Liver (tissue), 9 donors: ENCODE data around the gene INTS3. TPM values are rescaled to one million over a fixed set of nuclear protein-coding genes. Genes with fewer than 3 reads are reported as not detected.

ENCODE experiments used
- DNase-seq: peaks from one replicate; pipeline ENCODE4 v3.0.0-alpha.2; 2017; ENCODE audit warnings: low spot score
- H3K27ac ChIP-seq, 2 donors: one replicate each; pipeline ENCODE4 v1.7.0; 2013; ENCODE audit warnings: inconsistent platforms in 2 of 2, low read length in 2 of 2, control low read depth in 1 of 2, low read depth in 1 of 2, mild to moderate bottlenecking in 1 of 2
- H3K27me3 ChIP-seq, 4 donors: one replicate each; pipeline versions ENCODE4 v1.6.1 to v1.7.0; 2013; ENCODE audit warnings: low read length in 3 of 4, inconsistent platforms in 1 of 4, mild to moderate bottlenecking in 1 of 4, moderate library complexity in 1 of 4; ENCODE audit not compliant: control insufficient read depth in 4 of 4, insufficient read depth in 4 of 4
- H3K36me3 ChIP-seq, 4 donors: one replicate each; pipeline versions ENCODE4 v1.6.1 to v1.7.0; 2013; ENCODE audit warnings: low read length in 3 of 4, mild to moderate bottlenecking in 3 of 4, low read depth in 1 of 4, moderate library complexity in 1 of 4; ENCODE audit not compliant: control insufficient read depth in 4 of 4, insufficient read depth in 3 of 4
- H3K4me1 ChIP-seq, 4 donors: one replicate each; pipeline versions ENCODE4 v1.6.1 to v1.7.0; 2013; ENCODE audit warnings: low read length in 3 of 4, mild to moderate bottlenecking in 3 of 4, moderate library complexity in 1 of 4; ENCODE audit not compliant: control insufficient read depth in 4 of 4, insufficient read depth in 4 of 4
- H3K4me3 ChIP-seq, 3 donors: one replicate each; pipeline versions ENCODE4 v1.6.1 to v1.7.0; 2013; ENCODE audit warnings: low read length in 3 of 3, control low read depth in 1 of 3, low read depth in 1 of 3, mild to moderate bottlenecking in 1 of 3
- H3K9ac ChIP-seq, 2 donors: one replicate each; pipeline ENCODE4 v1.7.0; 2013; ENCODE audit warnings: low read length in 2 of 2, mild to moderate bottlenecking in 2 of 2, moderate library complexity in 2 of 2, control low read depth in 1 of 2, low read depth in 1 of 2
- H3K9me3 ChIP-seq, 4 donors: one replicate each; pipeline versions ENCODE4 v1.6.1 to v1.7.0; 2013; ENCODE audit warnings: low read length in 3 of 4; ENCODE audit not compliant: control insufficient read depth in 4 of 4
- FOXA1 ChIP-seq: IDR thresholded peaks from 2 replicates; pipeline ENCODE4 v1.6.1; 2016; ENCODE audit warnings: antibody characterized with exemption
- HNF4A ChIP-seq, 2 donors: conservative IDR thresholded peaks; 2 replicates each; pipeline ENCODE4 v1.6.1; 2016; ENCODE audit warnings: antibody characterized with exemption in 2 of 2, mild to moderate bottlenecking in 2 of 2
- HNF4G ChIP-seq: IDR thresholded peaks from 2 replicates; pipeline ENCODE4 v1.6.1; 2016; ENCODE audit warnings: antibody characterized with exemption
- JUND ChIP-seq, 2 donors: IDR thresholded peaks; 2 replicates each; pipeline ENCODE4 v1.6.1; 2016; ENCODE audit warnings: antibody characterized with exemption in 2 of 2
- NR2F2 ChIP-seq: IDR thresholded peaks from 2 replicates; pipeline ENCODE4 v1.6.1; 2016; ENCODE audit warnings: antibody characterized with exemption
- RAD21 ChIP-seq, 2 donors: IDR thresholded peaks; 2 replicates each; pipeline ENCODE4 v1.6.1; 2016; ENCODE audit warnings: antibody characterized with exemption in 2 of 2, mild to moderate bottlenecking in 2 of 2
- RXRA ChIP-seq, 2 donors: IDR thresholded peaks; 2 replicates each; pipeline ENCODE4 v1.6.1; 2017 to 2018; ENCODE audit warnings: antibody characterized with exemption in 2 of 2, mild to moderate bottlenecking in 1 of 2
- SP1 ChIP-seq: IDR thresholded peaks from 2 replicates; pipeline ENCODE4 v1.6.1; 2018; ENCODE audit warnings: antibody characterized with exemption, mild to moderate bottlenecking
- WGBS: extraction: QIAGEN DNeasy Blood & Tissue Kit; methylation state at CpG from one replicate; pipeline ENCODE4 v1.1.7; 2013; 5-methylcytosine and 5-hydroxymethylcytosine counted together
- polyA plus RNA-seq, 2 donors: library from polyadenylated mRNA; stranded (reverse) in 1 of 2; unstranded in 1 of 2; fragments of 200-250 nt in 1 of 2; fragments of >200 nt in 1 of 2; fragmentation: Nextera tagmentation in 1 of 2; extraction: Ambion mirVana in 1 of 2; gene quantifications; one replicate each; pipeline versions ENCODE4 v1.2.1 to v1.2.3, GENCODE V29; 2013 to 2015
- total RNA-seq, 2 donors: library from RNA; depleted of rRNA; stranded (reverse); fragments of >200 nt; gene quantifications; one replicate each; pipeline ENCODE4 v1.2.3, GENCODE V29; 2014
- TF ChIP-seq, protein P1 (sequence below): fragments of 150-350 bp; IDR thresholded peaks from 2 replicates; pipeline ENCODE4 v1.5.1; 2017; ENCODE audit warnings: improper control_type of control experiment, low read depth, low read length; ENCODE audit not compliant: missing input control
- TF ChIP-seq, protein P2 (sequence below): IDR thresholded peaks from 2 replicates; pipeline ENCODE4 v1.6.1; 2016; ENCODE audit warnings: antibody characterized with exemption
- TF ChIP-seq, protein P3 (sequence below): IDR thresholded peaks from 2 replicates; pipeline ENCODE4 v1.6.1; 2016; ENCODE audit warnings: antibody characterized with exemption, mild to moderate bottlenecking
- TF ChIP-seq, protein P4 (sequence below): IDR thresholded peaks from 2 replicates; pipeline ENCODE4 v1.6.1; 2016; ENCODE audit warnings: antibody characterized with exemption
- TF ChIP-seq, protein P5 (sequence below): IDR thresholded peaks from 2 replicates; pipeline ENCODE4 v1.6.1; 2016; ENCODE audit warnings: antibody characterized with exemption
- donor health status: healthy.
- donor health status: healthy.
- donor health status: healthy.
- donor health status: healthy.
- donor health status: healthy.

Gene INTS3
- total and polyA plus RNA-seq, 4 donors, result 9.0 to 26.0 (median 15.2) TPM

DNA sequence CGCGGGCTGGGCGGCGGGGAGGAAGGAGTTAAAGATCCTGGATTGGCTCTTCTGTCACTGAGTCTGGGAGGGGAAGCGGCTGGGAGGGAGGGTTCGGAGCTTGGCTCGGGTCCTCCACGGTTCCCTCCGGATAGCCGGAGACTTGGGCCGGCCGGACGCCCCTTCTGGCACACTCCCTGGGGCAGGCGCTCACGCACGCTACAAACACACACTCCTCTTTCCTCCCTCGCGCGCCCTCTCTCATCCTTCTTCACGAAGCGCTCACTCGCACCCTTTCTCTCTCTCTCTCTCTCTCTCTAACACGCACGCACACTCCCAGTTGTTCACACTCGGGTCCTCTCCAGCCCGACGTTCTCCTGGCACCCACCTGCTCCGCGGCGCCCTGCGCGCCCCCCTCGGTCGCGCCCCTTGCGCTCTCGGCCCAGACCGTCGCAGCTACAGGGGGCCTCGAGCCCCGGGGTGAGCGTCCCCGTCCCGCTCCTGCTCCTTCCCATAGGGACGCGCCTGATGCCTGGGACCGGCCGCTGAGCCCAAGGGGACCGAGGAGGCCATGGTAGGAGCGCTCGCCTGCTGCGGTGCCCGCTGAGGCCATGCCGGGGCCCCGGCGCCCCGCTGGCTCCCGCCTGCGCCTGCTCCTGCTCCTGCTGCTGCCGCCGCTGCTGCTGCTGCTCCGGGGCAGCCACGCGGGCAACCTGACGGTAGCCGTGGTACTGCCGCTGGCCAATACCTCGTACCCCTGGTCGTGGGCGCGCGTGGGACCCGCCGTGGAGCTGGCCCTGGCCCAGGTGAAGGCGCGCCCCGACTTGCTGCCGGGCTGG is 49.1 kb upstream of the INTS3 start, which contains the start of gene NPR1 (continued):
- no peak for TF ChIP-seq JUND (IDR thresholded peaks at IDR 0.05)
- TF ChIP-seq, protein P1, sequence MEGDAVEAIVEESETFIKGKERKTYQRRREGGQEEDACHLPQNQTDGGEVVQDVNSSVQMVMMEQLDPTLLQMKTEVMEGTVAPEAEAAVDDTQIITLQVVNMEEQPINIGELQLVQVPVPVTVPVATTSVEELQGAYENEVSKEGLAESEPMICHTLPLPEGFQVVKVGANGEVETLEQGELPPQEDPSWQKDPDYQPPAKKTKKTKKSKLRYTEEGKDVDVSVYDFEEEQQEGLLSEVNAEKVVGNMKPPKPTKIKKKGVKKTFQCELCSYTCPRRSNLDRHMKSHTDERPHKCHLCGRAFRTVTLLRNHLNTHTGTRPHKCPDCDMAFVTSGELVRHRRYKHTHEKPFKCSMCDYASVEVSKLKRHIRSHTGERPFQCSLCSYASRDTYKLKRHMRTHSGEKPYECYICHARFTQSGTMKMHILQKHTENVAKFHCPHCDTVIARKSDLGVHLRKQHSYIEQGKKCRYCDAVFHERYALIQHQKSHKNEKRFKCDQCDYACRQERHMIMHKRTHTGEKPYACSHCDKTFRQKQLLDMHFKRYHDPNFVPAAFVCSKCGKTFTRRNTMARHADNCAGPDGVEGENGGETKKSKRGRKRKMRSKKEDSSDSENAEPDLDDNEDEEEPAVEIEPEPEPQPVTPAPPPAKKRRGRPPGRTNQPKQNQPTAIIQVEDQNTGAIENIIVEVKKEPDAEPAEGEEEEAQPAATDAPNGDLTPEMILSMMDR, result no peak
- no peak for TF ChIP-seq FOXA1
- TF ChIP-seq SP1, result no peak

DNA sequence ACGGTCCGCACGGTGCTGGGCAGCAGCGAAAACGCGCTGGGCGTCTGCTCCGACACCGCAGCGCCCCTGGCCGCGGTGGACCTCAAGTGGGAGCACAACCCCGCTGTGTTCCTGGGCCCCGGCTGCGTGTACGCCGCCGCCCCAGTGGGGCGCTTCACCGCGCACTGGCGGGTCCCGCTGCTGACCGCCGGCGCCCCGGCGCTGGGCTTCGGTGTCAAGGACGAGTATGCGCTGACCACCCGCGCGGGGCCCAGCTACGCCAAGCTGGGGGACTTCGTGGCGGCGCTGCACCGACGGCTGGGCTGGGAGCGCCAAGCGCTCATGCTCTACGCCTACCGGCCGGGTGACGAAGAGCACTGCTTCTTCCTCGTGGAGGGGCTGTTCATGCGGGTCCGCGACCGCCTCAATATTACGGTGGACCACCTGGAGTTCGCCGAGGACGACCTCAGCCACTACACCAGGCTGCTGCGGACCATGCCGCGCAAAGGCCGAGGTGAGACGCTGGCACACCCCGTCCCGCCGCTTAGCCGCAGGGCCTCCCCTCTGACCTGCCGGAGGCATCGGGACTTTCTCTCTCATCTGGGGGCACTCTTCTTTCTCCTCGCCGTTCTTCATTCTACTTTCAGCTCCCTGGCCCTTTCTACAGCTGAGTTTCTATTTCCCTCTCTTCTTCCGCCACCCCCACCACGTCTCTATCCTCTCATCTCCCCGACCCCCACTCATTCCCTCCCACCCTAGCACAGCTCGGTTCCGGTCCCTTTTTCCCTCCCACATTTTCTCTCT is 48.3 kb upstream of the INTS3 start:
- H3K9ac ChIP-seq, result no peak overlapping the region
- H3K9me3 ChIP-seq, result no peaks in the 10 kb centered on the region
- no peak overlapping the region for H3K27ac ChIP-seq
- 6% methylated on average over 73 of the region's 73 CpGs for WGBS
- H3K27me3 ChIP-seq, result no peaks in the 10 kb centered on the region
- H3K36me3 ChIP-seq, result no peaks in the 10 kb centered on the region
- DNase-seq, result no peak
- peak overlapping the region in 2 of 3 donors; percentile 22 to 59 for H3K4me3 ChIP-seq
- H3K4me1 ChIP-seq, result peaks cover 8 to 24% (median 20%) of the 10 kb centered on the region in 4 donors
- TF ChIP-seq NR2F2, result no peak
- TF ChIP-seq RAD21 (IDR thresholded peaks at IDR 0.05), result peak in 1 of 2 donors; percentile 6

DNA sequence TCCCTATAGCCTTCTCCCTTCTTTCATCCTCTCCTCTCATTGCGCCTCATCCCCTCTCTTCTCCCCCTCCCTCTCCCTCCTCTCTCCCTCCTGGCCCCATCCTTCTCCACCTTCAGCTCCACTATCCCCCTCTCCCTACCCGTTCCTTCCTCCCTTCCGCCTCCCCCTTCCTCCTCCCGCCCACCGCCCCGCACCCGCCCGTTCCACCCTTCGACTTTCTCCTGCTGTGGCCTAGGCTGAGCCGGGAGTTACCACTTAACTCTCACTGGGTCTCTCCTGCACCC is 47.8 kb upstream of the INTS3 start:
- Histone ChIP-seq H3K4me3 (peak overlapping the region in 1 of 3 donors; percentile 59), H3K36me3 (no peaks in the 10 kb centered on the region), H3K27ac (no peak overlapping the region), H3K4me1 (peaks cover 8 to 24% (median 20%) of the 10 kb centered on the region in 4 donors), H3K9ac (no peak overlapping the region), H3K27me3 (no peaks in the 10 kb centered on the region), H3K9me3 (no peaks in the 10 kb centered on the region)
- no peak for TF ChIP-seq RAD21 (IDR thresholded peaks at IDR 0.05)
- no peak for TF ChIP-seq JUND (IDR thresholded peaks at IDR 0.05)
- TF ChIP-seq, protein P2, sequence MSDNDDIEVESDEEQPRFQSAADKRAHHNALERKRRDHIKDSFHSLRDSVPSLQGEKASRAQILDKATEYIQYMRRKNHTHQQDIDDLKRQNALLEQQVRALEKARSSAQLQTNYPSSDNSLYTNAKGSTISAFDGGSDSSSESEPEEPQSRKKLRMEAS, result no peak
- TF ChIP-seq, protein P3, sequence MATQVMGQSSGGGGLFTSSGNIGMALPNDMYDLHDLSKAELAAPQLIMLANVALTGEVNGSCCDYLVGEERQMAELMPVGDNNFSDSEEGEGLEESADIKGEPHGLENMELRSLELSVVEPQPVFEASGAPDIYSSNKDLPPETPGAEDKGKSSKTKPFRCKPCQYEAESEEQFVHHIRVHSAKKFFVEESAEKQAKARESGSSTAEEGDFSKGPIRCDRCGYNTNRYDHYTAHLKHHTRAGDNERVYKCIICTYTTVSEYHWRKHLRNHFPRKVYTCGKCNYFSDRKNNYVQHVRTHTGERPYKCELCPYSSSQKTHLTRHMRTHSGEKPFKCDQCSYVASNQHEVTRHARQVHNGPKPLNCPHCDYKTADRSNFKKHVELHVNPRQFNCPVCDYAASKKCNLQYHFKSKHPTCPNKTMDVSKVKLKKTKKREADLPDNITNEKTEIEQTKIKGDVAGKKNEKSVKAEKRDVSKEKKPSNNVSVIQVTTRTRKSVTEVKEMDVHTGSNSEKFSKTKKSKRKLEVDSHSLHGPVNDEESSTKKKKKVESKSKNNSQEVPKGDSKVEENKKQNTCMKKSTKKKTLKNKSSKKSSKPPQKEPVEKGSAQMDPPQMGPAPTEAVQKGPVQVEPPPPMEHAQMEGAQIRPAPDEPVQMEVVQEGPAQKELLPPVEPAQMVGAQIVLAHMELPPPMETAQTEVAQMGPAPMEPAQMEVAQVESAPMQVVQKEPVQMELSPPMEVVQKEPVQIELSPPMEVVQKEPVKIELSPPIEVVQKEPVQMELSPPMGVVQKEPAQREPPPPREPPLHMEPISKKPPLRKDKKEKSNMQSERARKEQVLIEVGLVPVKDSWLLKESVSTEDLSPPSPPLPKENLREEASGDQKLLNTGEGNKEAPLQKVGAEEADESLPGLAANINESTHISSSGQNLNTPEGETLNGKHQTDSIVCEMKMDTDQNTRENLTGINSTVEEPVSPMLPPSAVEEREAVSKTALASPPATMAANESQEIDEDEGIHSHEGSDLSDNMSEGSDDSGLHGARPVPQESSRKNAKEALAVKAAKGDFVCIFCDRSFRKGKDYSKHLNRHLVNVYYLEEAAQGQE, result no peak
- TF ChIP-seq, protein P1, result no peak
- TF ChIP-seq HNF4G, result no peak
- TF ChIP-seq, protein P4, sequence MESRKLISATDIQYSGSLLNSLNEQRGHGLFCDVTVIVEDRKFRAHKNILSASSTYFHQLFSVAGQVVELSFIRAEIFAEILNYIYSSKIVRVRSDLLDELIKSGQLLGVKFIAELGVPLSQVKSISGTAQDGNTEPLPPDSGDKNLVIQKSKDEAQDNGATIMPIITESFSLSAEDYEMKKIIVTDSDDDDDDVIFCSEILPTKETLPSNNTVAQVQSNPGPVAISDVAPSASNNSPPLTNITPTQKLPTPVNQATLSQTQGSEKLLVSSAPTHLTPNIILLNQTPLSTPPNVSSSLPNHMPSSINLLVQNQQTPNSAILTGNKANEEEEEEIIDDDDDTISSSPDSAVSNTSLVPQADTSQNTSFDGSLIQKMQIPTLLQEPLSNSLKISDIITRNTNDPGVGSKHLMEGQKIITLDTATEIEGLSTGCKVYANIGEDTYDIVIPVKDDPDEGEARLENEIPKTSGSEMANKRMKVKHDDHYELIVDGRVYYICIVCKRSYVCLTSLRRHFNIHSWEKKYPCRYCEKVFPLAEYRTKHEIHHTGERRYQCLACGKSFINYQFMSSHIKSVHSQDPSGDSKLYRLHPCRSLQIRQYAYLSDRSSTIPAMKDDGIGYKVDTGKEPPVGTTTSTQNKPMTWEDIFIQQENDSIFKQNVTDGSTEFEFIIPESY, result no peak
- no peak for TF ChIP-seq SP1
- TF ChIP-seq RXRA (IDR thresholded peaks at IDR 0.05), result no peak
- TF ChIP-seq HNF4A (conservative IDR thresholded peaks at IDR 0.05), result no peak
- TF ChIP-seq NR2F2, result no peak
- TF ChIP-seq FOXA1, result no peak
- TF ChIP-seq, protein P5, sequence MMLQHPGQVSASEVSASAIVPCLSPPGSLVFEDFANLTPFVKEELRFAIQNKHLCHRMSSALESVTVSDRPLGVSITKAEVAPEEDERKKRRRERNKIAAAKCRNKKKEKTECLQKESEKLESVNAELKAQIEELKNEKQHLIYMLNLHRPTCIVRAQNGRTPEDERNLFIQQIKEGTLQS, result no peak
- WGBS, result 50% methylated on average over 10 of the region's 10 CpGs
- no peak for DNase-seq
